D721Med (cell line): ENCODE data around the gene TBC1D17.

Source experiments
- DNase-seq: peaks from one replicate; pipeline ENCODE4 v3.0.0; 2011; ENCODE audit warnings: low spot score; ENCODE audit not compliant: insufficient read length
- FAIRE-seq: peaks from 2 replicates; lab custom pipeline; 2011; peaks lifted over from hg19 to GRCh38; lab: Jason Lieb, UNC
- TF ChIP-seq, protein P1 (sequence below): IDR thresholded peaks from 2 replicates; pipeline ENCODE4 v1.5.1; 2012; ENCODE audit warnings: mild to moderate bottlenecking, control low read depth; ENCODE audit not compliant: insufficient read depth; ENCODE audit errors: missing control alignments

The TBC1D17 gene

DNA sequence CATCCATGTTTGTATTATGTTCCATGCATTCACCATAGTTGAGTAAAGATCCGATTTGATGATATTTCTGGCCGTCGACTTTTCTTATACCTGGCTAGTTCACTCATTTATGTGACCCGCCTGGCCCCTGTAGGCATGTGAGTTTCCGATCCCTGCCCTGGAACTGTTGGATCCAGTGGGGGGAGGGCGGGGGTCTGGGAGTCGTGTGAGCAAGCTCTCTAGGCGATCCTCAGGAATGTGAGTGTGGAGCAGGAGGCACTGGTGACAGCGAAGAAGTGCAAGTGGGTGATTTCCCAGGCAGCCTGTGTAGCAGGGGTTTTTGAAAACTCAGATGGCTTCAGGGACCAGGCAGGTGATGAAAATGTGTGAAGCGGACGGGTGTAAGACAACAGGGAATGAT lies 37.2 kb upstream of the TBC1D17 start:
- no peak for DNase-seq
- TF ChIP-seq, protein P1, sequence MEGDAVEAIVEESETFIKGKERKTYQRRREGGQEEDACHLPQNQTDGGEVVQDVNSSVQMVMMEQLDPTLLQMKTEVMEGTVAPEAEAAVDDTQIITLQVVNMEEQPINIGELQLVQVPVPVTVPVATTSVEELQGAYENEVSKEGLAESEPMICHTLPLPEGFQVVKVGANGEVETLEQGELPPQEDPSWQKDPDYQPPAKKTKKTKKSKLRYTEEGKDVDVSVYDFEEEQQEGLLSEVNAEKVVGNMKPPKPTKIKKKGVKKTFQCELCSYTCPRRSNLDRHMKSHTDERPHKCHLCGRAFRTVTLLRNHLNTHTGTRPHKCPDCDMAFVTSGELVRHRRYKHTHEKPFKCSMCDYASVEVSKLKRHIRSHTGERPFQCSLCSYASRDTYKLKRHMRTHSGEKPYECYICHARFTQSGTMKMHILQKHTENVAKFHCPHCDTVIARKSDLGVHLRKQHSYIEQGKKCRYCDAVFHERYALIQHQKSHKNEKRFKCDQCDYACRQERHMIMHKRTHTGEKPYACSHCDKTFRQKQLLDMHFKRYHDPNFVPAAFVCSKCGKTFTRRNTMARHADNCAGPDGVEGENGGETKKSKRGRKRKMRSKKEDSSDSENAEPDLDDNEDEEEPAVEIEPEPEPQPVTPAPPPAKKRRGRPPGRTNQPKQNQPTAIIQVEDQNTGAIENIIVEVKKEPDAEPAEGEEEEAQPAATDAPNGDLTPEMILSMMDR, result no peak
- FAIRE-seq, result no peak

DNA sequence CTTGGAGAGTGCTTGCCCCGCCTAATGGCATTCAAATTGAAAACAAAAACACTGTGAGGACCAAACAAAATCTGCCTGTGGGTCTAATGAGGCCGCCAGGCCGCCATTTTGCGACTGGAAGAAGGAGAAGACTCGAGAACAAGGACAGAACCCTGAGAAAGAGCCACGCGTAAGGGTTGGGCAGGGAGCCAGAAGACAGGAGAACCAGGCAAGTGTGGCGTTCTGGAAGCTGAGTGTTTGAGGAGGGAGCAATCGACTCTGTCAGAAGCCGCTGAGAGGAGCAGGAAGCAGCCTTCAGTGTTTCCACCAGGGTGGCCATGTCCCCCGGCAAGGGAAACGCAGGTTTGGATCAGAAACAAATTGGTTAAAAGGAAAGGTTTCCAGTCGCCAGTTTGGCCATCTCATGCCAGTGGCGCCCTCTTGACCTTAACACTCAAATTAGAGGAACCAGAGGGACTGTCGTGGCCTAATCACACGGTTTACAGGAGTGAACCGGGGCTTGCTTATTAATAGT lies 36.7 kb upstream of the TBC1D17 start:
- TF ChIP-seq, protein P1, result no peak
- FAIRE-seq (no peak), DNase-seq (no peak)

DNA sequence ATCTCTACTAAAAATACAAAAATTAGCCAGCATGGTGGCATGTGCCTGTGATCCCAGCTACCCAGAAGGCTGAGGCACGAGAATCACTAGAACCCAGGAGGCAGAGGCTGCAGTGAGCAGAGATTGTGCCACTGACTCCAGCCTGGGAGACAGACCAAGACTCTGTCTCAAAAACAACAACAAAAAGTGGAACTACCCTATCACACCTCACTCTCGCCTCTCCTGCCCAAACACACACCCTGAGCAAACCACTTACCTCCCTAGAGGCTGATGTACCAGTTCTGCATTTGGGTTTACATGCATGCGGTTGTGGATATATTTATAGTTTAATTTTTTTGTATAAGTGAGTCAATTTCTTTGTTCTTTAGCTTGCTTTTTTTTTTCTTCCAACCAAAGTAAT lies 34.2 kb upstream of the TBC1D17 start:
- TF ChIP-seq, protein P1, result no peak
- no peak for FAIRE-seq
- DNase-seq, result no peak

DNA sequence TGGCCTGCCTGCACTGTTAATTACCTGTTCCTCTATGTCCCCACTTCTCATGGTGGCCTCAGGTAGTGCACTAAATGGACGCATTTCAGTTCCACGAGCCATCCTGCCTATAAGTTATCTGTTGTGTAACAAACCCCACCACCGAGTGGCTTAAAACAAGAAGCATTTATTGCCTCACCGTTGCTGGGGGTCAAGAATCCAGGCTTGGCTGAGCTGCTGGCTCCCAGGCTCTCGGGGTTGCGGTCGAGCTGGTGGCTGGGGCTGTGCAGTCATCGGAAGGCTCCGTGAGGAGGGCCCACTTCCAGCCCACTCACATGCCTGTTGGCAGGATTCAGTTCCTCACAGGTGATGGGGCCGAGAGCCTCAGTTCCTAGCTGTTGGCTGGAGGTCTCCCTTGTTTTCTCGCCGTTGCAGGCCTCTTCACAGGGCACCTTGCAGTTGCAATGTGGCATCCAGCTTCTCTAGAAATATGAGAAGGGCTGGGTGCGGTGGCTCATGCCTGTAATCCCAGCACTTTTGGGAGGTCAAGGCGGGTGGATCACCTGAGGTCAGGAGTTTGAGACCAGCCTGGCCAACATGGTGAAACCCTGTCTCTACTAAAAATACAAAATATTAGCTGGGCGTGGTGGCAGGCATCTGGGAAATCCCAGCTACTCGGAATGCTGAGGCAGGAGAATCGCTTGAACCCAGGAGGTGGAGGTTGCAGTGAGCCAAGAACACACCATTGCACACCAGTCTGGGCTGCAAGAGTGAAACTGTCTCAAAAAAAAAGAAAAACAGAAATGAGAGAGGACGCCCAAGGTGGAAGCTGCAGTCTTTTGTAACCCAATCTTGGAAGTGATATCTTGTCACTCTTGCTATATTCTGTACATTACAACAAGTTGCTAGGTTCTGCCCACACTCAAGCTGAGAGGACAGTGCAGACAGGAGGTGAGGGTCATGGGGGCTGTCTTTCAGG lies 33.1 kb upstream of the TBC1D17 start:
- FAIRE-seq, result no peak
- no peak for DNase-seq
- TF ChIP-seq, protein P1, result no peak

DNA sequence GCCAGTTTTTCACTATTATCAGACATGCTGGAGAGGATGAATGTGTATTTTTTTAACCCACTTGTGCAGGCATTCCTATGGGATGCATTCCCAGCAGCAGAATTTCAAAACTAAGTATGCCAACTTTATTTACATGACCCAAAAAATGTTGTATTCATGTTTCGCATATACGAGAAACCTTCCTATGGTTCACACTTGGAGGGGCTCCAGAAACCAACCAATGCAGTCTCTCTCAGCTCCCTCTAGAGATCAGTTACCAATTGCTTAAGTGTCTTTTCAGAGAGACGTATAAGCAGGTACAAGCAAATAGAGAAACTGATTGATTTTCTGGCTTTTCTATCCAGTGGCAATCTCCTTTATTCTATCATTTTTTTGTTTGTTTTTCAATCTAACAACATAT lies 32.1 kb upstream of the TBC1D17 start:
- no peak for DNase-seq

DNA sequence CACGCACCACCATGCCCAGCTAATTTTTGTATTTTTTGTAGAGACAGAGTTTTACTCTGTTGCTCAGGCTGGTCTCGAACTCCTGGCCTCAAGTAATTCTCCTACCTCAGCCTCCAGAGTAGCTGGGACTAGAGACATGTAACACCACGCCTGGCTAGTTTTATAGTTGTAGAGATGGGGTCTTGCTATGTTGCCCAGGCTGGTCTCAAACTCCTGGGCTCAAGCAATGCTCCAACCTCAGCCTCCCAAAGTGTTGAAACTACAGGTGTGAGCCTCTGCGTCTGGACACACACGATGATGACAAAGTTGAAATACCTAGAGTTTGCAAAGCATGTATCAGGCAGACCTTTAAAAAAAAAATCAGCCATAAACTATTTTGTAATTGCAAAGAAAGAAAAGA lies 31.1 kb upstream of the TBC1D17 start:
- no peak for DNase-seq
- TF ChIP-seq, protein P1, result no peak
- no peak for FAIRE-seq

More for the DNA sequence above, 32.1 kb upstream of the TBC1D17 start:
- TF ChIP-seq, protein P1, result no peak
- FAIRE-seq, result no peak
